Neural progenitor cell (in vitro differentiated cells): ENCODE measurements around the gene CEP131. TPM values are rescaled to one million over a fixed set of nuclear protein-coding genes. Genes with fewer than 3 reads are reported as not detected.

Experiments
- DNase-seq: peaks from one replicate; pipeline ENCODE4 v3.0.0-alpha.2; 2016; ENCODE audit warnings: low spot score
- H2AFZ ChIP-seq: fragments of 200-600 bp; sonication (generic); replicated peaks from 2 replicates; pipeline ENCODE4 v1.6.1; 2016; ENCODE audit warnings: antibody characterized with exemption
- H3F3A ChIP-seq: fragments of 200-600 bp; sonication (generic); 2 replicates; pipeline ENCODE4 v1.6.1; 2016; ENCODE audit warnings: antibody characterized with exemption, low read depth
- H3K27ac ChIP-seq: fragments of 200-600 bp; sonication (generic); 2 replicates; pipeline ENCODE4 v1.5.1; 2016; ENCODE audit warnings: mild to moderate bottlenecking
- H3K27me3 ChIP-seq: fragments of 200-600 bp; sonication (generic); 2 replicates; pipeline ENCODE4 v1.6.1; 2016; ENCODE audit warnings: mild to moderate bottlenecking, moderate library complexity
- H3K36me3 ChIP-seq: fragments of 200-600 bp; sonication (generic); 2 replicates; pipeline ENCODE4 v1.5.1; 2016
- H3K4me1 ChIP-seq: fragments of 200-600 bp; sonication (generic); 2 replicates; pipeline ENCODE4 v1.6.1; 2016; ENCODE audit warnings: mixed run types
- H3K4me2 ChIP-seq: fragments of 200-600 bp; sonication (generic); 2 replicates; pipeline ENCODE4 v1.6.1; 2016
- H3K4me3 ChIP-seq: fragments of 200-600 bp; sonication (generic); 2 replicates; pipeline ENCODE4 v1.5.1; 2016
- H3K79me2 ChIP-seq: fragments of 200-600 bp; sonication (generic); 2 replicates; pipeline ENCODE4 v1.6.1; 2016; ENCODE audit warnings: low read depth
- H3K9ac ChIP-seq: fragments of 200-600 bp; sonication (generic); 2 replicates; pipeline ENCODE4 v1.6.1; 2016
- H3K9me3 ChIP-seq: fragments of 200-600 bp; sonication (generic); 2 replicates; pipeline ENCODE4 v1.5.1; 2016; ENCODE audit warnings: low read depth
- H4K20me1 ChIP-seq: fragments of 200-600 bp; sonication (generic); 2 replicates; pipeline ENCODE4 v1.6.1; 2016; ENCODE audit warnings: low read depth
- H3K27ac Mint-ChIP-seq: 3 replicates; pipeline ENCODE4 v1.8.0; 2021; ENCODE audit warnings: mixed read lengths
- H3K27me3 Mint-ChIP-seq: 2 replicates; pipeline ENCODE4 v1.8.0; 2022; ENCODE audit warnings: low read depth, mild to moderate bottlenecking, inconsistent platforms, moderate library complexity, mixed read lengths; ENCODE audit not compliant: insufficient read depth
- H3K36me3 Mint-ChIP-seq: 3 replicates; pipeline ENCODE4 v1.8.0; 2021; ENCODE audit warnings: mixed read lengths
- H3K4me1 Mint-ChIP-seq: 3 replicates; pipeline ENCODE4 v1.8.0; 2021; ENCODE audit warnings: mixed read lengths
- H3K4me3 Mint-ChIP-seq: 3 replicates; pipeline ENCODE4 v1.8.0; 2021; ENCODE audit warnings: mild to moderate bottlenecking, moderate library complexity, mixed read lengths
- H3K9me3 Mint-ChIP-seq: 3 replicates; pipeline ENCODE4 v1.8.0; 2020; ENCODE audit warnings: mixed read lengths
- CTCF ChIP-seq: fragments of 200-600 bp; sonication (generic); IDR thresholded peaks from 2 replicates; pipeline ENCODE4 v1.5.1; 2017; ENCODE audit warnings: antibody characterized with exemption, mild to moderate bottlenecking
- EZH2 ChIP-seq: fragments of 200-600 bp; sonication (generic); IDR thresholded peaks from 2 replicates; pipeline ENCODE4 v1.6.1; 2017; ENCODE audit warnings: antibody characterized with exemption, mild to moderate bottlenecking, moderate library complexity
- EZH2phosphoT487 ChIP-seq: fragments of 200-600 bp; sonication (generic); IDR thresholded peaks from 2 replicates; pipeline ENCODE4 v1.6.1; 2017; ENCODE audit warnings: antibody characterized with exemption
- total RNA-seq: library from RNA; depleted of rRNA; stranded (reverse); fragments of >200 nt; gene quantifications from 2 replicates; pipeline ENCODE4 v1.2.3, GENCODE V29; 2015; ENCODE audit warnings: low replicate concordance

Gene CEP131
- total RNA-seq, 1 donor from 2014 or later = 7.7 TPM

- H3K27me3 Mint-ChIP-seq = peaks cover 4% of the 10 kb centered on the region
- H3K4me1 ChIP-seq = no peaks in the 10 kb centered on the region
- no peak overlapping the region for H3K27ac Mint-ChIP-seq
- DNase-seq = peak; percentile 28
- H3K4me3 Mint-ChIP-seq = no peak overlapping the region
- H3K9me3 Mint-ChIP-seq = no peaks in the 10 kb centered on the region
- H3K79me2 ChIP-seq = peaks cover 10% of the 10 kb centered on the region
- TF ChIP-seq EZH2phosphoT487 (no peak), EZH2 (no peak), CTCF (no peak)
- H3K4me3 ChIP-seq = no peak overlapping the region
- peaks cover 7% of the 10 kb centered on the region for H3K36me3 Mint-ChIP-seq
- no peaks in the 10 kb centered on the region for H3K36me3 ChIP-seq
- H3K27me3 ChIP-seq = no peaks in the 10 kb centered on the region
- peaks cover 3% of the 10 kb centered on the region for H3K4me1 Mint-ChIP-seq
- H3F3A ChIP-seq = peaks cover 5% of the 10 kb centered on the region
- H3K9me3 ChIP-seq = no peaks in the 10 kb centered on the region
- H3K4me2 ChIP-seq = no peak overlapping the region
- no peak overlapping the region for H3K9ac ChIP-seq
- no peak overlapping the region for H2AFZ ChIP-seq
- H3K27ac ChIP-seq = peak overlapping the region; percentile 67
- H4K20me1 ChIP-seq = peaks cover 10% of the 10 kb centered on the region
These were observed 13.6 kb downstream of the CEP131 start for GRCh38 chr17:81209141-81209540.

GRCh38 chr17:81208651-81209050 is 14.1 kb downstream of the CEP131 start:
- H3K27ac ChIP-seq = no peak overlapping the region
- H3K9ac ChIP-seq = no peak overlapping the region
- Mint-ChIP-seq H3K4me1 (peaks cover 3% of the 10 kb centered on the region), H3K27me3 (peaks cover 4% of the 10 kb centered on the region), H3K27ac (no peak overlapping the region), H3K4me3 (no peak overlapping the region), H3K36me3 (peaks cover 7% of the 10 kb centered on the region), H3K9me3 (no peaks in the 10 kb centered on the region)
- no peaks in the 10 kb centered on the region for H3K27me3 ChIP-seq
- H4K20me1 ChIP-seq = peaks cover 10% of the 10 kb centered on the region
- no peaks in the 10 kb centered on the region for H3K4me1 ChIP-seq
- H3K79me2 ChIP-seq = peaks cover 10% of the 10 kb centered on the region
- no peak for TF ChIP-seq EZH2phosphoT487
- TF ChIP-seq CTCF = no peak
- TF ChIP-seq EZH2 = no peak
- H3K9me3 ChIP-seq = no peaks in the 10 kb centered on the region
- no peak overlapping the region for H2AFZ ChIP-seq
- H3K4me3 ChIP-seq = no peak overlapping the region
- no peaks in the 10 kb centered on the region for H3K36me3 ChIP-seq
- H3F3A ChIP-seq = peaks cover 5% of the 10 kb centered on the region
- no peak for DNase-seq
- no peak overlapping the region for H3K4me2 ChIP-seq

GRCh38 chr17:81207610-81208581 is 14.9 kb downstream of the CEP131 start:
- no peaks in the 10 kb centered on the region for H3K36me3 ChIP-seq
- no peaks in the 10 kb centered on the region for H3K9me3 Mint-ChIP-seq
- H4K20me1 ChIP-seq = peaks cover 10% of the 10 kb centered on the region
- no peak for DNase-seq
- TF ChIP-seq EZH2 (no peak), CTCF (no peak), EZH2phosphoT487 (no peak)
- H3K4me3 ChIP-seq = no peak overlapping the region
- no peak overlapping the region for H3K4me3 Mint-ChIP-seq
- no peaks in the 10 kb centered on the region for H3K9me3 ChIP-seq
- peaks cover 10% of the 10 kb centered on the region for H3K79me2 ChIP-seq
- H3K4me1 ChIP-seq = no peaks in the 10 kb centered on the region
- H3K36me3 Mint-ChIP-seq = peaks cover 7% of the 10 kb centered on the region
- no peaks in the 10 kb centered on the region for H3K27me3 ChIP-seq
- H2AFZ ChIP-seq = no peak overlapping the region
- H3K27me3 Mint-ChIP-seq = peaks cover 4% of the 10 kb centered on the region
- no peak overlapping the region for H3K27ac ChIP-seq
- peaks cover 3% of the 10 kb centered on the region for H3K4me1 Mint-ChIP-seq
- H3K4me2 ChIP-seq = no peak overlapping the region
- peaks cover 5% of the 10 kb centered on the region for H3F3A ChIP-seq
- H3K27ac Mint-ChIP-seq = no peak overlapping the region
- no peak overlapping the region for H3K9ac ChIP-seq
